Globus pallidus (tissue), 1 donor: ENCODE measurements around the gene CENPS.
"Not testable (repeated sequence)": the region's sequence is repeated elsewhere in the genome, so short reads cannot be mapped to it uniquely, and the experiment has no call there.

Experiments
- DNase-seq: peaks from one replicate; pipeline ENCODE4 v3.0.0-alpha.2; 2015; ENCODE audit warnings: low spot score

Gene CENPS

DNA sequence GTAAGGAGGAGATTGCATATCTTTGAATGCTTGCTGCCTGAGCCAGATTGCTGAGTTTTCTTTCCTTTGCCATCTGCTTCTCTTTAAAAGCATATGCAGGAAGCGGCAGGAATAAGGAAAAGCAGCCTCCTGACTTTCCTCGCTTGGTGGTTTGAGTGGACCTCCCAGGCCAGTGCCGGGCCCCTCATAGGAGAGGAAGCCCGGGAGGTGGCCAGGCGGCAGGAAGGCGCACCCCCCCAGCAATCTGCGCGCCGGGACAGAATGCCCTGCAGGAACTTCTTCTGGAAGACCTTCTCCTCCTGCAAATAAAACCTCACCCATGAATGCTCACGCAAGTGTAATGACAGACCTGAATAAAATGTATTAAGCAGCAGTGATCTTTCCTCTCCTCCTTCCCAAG lies 21.1 kb downstream of the CENPS start:
- no peak for DNase-seq

DNA sequence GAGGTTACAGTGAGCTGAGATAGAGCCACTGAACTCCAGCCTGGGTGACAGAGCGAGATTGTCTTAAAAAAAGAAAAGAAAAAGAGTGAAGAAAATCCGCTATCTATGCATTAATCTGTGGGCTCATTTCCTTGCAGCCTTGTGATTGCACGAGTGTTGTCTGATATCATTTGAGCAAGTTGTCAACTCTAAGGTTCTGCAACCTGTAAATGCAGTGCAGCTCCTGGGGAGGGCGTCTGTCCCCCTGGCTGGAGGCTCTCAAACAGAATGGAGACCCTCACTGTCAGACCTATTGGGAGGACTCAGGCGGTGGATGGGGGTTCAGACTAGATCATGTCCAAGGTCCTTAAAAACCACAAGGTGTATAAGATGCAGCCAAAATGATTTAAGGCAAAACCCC lies 25.8 kb downstream of the CENPS start:
- no peak for DNase-seq

DNA sequence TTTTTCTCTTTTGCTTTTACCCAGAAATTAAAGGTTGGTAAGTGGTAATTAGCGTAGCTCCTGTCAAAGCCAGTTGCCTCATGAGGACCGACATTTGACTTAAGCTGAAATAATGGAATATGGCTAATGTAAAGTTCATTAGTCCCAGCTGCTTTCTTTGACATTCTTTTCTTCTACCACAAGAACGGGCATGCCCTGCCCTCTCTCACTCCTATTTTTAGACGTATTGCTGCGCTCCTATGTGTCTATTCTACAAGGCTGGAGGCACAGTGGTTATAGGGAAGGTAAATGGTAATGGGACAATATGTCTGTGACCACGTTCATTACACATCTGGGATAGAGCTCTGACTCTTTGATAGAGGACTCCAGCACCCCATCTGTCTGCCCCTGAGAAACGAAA lies 26.4 kb downstream of the CENPS start:
- no peak for DNase-seq

DNA sequence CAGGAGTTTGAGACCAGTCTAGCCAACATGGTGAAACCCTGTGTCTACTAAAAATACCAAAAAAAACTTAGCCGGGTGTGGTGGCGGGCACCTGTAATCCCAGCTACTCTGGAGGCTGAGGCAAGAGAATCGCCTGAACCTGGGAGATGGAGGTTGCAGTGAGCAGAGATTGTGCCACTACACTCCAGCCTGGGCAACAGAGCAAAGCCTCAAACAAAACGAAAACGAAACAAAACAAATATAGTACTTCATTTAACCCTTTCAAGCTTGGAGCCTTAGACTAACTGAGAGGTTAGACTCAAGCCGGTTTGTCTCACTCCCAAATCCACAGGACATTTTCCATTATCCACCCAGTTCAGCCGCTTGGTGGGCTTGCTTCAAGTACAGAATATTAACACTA lies 27.2 kb downstream of the CENPS start:
- not testable (repeated sequence) for DNase-seq

DNA sequence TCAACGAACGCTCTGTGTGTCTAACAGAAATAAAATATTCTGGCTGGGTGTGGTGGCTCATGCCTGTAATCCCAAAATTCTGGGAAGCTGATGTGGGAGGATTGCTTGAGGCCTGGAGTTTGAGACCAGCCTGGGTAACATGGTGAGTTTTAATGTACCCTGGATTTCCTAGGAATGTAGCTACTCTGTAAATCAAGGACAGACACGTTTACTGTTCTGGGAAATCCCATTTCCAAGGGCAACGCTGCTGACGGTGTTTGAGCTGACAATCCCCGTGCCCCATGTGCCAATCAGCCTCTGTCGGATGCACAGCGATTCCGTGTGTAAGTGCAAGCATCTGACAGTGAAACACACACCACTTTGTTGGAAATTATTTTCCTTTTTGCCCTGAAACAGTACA lies 27.6 kb downstream of the CENPS start:
- DNase-seq: no peak

DNA sequence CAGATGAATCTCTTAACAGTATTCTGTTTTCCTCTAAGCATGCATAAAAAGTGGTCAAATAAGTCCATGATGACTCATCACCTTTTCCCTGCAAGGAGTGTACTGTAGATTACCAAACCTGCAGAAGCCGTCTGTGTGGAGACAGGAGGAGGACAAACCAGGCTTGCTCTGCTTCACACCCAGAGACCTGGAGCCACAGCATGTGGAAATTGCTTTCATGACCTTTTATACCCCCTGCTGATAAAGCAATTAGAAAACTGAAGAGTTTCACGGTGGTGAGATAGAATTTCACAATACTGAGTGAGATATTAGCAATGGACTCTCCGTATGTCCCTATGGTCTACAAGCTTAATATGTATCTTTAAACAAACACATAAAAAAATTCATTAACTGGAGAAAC lies 29.0 kb downstream of the CENPS start:
- DNase-seq: no peak

DNA sequence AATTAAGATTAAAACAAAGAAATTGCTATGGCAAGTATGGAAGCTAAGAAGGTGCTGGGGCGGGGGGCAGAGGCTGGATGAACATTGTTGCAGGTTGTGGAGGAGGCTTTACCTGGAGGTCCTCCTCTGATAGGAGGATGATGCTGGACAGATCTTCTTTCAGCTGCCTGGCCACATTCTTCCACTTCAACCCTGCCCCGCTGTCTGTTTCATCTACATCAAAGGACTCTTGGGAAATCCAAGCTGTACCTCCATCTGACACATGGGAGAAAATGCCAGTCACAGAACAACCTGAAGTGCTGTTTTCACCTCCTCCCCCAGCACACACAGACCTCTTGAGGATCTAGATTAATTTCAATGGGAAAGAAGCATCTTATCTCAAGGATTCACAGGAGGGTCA lies 36.8 kb downstream of the CENPS start:
- DNase-seq: no peak

DNA sequence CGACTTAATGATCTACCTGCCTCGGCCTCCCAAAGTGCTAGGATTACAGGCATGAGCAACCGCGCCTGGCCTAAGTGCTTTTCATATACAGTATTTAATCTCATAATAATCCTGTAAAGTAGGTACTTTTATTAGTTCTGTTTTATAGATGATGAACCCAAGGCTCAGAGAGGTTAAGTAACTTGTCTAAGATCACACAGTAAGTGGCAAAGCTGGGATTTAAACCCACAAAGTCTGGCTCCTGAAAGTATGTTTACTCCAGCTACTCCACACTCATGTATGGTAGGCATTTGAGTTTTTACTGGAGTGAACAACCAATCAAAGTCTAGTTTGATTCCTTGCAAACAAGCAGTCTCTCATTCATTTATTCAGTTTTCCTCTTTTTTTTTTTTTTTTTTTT lies 39.8 kb downstream of the CENPS start:
- no peak for DNase-seq

DNA sequence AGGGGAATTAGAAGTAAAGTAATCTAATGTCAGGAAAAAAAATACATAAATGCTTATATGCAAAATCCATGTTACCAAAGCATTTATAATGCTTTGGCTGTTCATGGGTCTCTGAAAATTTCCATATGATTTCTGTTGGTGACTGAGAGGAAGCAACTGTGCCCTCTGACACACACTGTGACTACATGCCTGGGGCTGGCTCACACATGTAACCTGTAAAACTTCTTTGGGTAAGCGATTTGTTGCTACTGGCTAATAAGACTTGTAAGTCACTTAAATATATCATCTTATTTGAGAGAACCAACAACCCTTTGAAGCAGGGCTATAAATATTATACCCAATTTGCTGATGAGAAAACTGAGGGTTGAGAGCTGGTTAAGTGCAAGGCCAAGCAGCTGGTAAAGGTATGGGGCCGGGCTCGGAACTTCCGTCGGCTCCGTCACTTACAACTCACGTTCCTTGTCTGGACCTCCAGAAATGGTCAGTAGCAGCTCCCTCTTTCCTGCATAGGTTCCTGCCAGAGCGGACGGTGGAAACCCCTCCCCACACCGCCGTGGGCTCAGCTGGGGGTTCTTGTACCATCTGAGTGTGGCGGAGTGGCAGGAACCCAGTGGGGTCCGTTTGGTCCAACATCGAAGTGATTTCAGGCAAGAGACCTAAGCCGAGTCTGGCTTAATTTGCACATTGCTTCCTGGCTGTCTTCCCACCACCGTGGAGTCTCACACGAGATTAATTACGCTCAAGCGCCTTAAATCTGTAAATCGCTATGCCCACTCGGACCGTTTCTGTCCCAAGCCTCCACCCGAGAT lies 41.4 kb downstream of the CENPS start:
- DNase-seq: no peak

DNA sequence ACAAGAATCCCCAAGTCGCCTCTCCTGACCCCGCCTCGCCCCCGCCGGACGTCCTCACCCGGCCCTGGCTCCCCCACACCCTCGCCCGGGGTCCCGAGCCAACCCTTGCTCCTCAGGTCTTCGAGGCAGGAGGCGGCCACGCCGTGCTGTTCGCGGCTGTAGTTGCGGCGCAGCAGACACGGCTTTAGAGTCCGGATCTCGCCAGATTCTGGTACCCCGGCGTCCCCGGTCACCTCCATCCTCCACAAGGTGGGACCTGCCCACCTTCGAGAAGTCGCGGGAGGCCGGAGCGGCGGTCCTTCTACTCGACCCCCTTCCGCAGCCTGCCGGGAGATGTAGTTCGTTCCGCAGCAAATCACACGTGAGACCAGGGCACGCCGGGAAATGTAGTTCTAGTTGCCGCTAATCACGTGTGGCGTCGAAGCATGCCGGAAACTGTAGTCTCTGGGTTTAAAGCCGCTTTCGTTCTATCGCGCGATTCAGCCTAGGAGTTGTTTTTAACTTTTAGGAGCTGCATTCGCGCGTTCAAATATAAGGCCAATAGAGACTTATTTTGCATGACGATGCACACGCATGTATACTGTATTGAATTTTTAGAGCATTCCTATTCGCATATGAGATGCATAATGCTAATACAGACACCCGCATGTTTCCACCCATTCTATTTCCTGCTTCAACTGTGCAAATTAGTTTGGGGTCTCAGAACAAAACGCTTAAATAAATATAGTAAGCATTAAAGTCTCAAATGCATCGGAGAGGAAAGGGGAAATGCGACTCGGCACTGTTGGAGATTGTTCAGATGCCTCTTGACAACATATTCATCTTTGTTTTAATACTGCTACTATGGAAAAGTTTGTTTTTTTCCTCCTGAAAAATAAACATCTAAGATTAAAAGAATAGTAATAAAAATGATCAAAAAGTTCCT lies 42.2 kb downstream of the CENPS start, which contains the start of gene DFFA:
DFFA (minus strand) TSS at position 310 of the 925 bp plus-strand sequence; CDS start at position 239, 71 bp downstream.
- peak; percentile 94 for DNase-seq

DNA sequence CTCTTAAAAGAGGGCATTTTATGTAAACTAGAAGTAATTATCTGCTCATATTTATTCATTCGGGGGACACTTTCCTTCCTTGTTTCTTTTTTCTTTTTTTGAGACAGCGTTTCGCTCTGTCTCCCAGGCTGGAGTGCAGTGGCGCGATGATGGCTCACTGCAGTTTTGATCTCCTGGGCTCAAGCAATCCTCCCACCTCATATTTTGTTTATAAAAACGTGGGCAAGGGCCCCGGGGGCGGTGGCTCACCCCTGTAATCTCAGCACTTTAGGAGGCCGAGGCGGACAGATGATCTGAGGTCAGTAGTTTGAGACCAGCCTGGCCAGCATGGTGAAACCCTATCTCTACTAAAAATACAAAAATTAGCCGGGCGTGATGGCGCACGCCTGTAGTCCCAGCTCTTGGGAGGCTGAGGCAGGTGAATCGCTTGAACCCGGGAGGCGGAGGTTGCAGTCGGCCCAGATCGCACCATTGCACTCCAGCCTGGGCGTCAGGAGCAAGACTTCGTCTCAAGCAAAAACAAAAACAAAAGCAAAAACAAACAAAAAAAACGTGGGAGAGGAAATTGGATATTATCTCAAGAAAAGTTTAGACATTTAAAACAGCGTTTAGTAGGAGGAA lies 43.0 kb downstream of the CENPS start:
- no peak for DNase-seq

DNA sequence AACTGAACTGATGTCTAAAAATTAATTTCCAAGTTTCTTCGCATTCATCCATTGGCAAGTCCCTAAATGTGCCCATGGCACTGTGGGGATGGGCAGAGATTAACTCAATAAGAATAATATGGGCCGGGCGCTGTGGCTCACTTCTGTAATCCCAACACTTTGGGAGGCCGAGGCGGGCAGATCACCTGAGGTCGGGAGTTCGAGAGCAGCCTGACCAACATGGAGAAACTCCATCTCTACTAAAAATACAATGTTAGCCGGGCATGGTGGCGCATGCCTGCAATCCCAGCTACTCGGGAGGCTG lies 44.0 kb downstream of the CENPS start:
- DNase-seq: not testable (repeated sequence)

DNA sequence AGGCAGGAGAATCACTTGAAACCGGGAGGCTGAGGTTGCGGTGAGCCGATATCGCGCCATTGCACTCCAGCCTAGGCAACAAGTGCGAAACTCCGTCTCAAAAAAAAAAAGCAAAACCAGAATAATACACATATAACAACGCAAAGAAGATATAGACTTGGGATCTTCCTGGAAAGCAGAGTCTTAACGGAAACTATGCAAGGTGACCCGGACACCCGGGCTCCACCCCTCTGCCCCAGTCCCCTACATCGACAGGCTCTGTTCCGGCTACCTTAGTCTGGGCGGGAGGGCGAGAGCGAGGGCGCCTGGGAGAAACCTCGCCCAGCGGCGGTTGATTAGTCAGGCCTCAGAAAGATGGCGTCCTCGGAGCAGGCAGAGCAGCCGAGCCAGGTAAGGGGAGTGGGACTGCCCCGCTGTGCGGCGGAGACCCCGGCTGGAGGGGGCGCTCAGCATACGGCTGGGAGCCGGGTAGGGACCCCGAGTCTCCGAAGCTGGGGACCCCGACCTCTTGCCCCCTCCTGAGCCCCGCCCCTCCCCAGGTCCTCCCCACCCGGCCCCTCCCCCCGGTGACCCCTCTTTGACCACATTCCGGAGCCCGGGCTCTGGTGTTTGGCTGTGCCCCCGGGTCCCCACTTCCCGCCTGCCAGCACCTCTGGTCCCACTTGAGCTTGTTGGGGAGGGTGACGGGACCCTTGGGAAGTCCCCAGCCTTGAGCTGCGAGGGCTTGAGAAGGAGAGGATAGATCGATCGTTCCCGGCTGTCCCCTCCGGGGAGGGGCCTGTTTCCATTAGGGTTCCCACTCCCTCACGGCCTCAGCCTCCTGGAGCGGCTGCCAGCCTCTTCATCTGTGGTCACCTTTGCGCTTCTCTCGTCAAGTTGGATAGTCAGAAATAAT lies 44.6 kb downstream of the CENPS start, which contains the start of gene PEX14:
PEX14 (plus strand) TSS at position 338 of the 895 bp plus-strand sequence; CDS start at position 355, 17 bp downstream.
- DNase-seq: peak; percentile 80

DNA sequence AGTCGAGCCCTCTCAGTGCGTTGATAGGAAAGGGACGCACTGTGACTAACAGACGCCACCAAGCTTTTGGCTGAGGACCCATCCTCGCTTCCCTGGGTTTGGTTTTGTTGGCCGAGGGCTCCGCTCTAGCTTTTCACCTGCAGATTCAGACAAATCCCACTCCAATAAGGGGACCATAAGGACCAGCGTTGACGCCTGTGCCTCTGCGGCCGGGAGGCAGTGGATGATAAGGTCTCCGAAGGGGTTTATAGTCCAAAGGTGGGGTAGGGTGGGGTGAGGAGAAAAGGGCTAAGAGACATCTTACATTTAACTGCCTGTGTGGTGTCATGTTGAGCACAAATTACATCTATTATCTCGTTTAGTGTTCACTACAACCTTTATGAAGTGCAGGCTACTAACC lies 45.3 kb downstream of the CENPS start:
- no peak for DNase-seq

DNA sequence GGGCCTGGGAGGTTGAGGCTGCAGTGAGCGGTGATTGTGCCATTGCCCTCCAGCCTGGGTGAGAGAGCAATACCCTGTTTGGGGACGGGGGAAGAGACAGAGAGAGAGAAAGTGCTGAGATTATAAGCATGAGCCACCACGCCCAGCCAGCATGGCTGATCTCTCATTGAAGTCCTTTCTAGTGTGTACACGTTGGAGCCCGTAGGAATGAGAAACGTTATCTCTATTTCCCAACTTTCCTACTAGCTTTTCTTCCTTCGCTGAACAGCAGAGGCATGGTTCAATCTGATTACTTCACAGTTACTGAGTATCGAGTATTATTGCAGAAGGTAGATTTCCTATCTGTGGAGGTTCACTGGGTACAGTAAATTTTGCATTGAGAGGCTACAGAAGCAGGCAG lies 49.1 kb downstream of the CENPS start:
- DNase-seq: no peak

DNA sequence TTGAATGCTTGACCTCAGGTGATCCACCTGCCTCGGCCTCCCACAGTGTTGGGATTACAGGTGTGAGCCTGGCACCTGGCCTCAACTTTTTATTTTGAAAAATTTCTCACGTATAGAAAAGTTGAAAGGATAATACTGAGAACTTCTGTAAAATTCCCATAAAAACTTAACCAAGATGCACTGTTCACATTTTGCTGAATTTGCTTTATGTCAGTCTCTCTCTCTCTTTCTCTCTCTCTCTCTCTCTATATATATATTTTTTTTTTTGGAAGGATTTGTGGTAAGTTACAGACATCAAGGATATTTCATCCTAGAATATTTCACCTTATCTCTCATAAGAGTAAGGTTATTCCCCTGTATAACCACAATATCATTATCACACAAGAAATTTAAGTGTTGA lies 50.4 kb downstream of the CENPS start:
- no peak for DNase-seq

DNA sequence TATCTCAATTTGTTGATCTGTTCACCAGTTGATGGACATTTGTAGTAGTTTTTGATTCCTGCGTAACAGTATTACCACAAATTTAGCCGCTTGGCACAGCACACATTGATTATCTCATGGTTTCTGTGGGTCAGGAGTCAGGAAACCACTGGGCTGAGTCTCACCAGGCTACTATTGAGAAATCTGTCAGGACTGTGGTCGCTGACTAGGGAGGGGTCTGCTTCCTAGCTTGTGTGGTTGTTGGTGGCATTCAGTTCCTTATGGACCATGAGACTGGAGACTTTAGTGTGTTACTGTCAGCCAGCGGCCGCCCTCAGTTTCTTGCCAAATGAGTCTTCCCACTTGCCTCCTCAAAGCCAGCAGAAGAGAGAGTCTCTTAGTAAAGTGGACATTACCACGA lies 54.3 kb downstream of the CENPS start:
- no peak for DNase-seq

DNA sequence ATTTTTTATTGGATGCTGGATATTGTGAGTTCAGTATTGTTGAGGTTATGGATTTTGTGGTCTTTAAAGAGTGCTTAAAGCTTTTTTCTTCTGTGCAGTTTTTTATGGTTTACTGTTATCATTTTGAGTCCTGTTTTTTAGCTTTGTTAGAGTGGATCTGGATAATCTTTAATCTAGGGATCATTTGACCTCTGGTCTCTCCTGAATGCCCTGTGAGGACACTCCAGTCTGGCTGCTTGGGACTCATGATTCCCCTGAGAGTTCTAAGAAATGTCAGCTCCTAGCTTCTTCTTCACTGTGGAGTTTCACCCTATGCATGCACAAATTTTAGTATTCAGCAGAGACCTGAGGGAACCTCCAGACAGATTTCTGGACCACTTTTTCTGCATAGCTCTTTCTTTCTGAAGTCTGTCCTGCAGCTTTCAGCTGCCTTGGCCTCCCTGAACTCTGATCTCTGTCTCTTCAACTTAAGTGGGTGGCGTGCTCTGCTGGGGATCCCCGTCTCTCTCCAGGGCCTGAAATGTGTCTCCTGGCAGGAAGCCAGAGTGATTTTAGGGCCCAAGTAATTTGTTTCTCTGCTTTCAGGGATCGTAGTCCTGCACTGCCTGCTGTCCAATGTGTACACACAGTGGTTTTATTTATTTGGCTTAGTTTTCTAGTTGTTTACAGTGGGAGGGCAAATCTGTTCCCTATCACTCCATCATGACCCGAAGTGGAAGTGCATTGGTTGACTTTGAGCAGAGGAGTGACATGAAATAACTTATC lies 59.2 kb downstream of the CENPS start:
- no peak for DNase-seq

DNA sequence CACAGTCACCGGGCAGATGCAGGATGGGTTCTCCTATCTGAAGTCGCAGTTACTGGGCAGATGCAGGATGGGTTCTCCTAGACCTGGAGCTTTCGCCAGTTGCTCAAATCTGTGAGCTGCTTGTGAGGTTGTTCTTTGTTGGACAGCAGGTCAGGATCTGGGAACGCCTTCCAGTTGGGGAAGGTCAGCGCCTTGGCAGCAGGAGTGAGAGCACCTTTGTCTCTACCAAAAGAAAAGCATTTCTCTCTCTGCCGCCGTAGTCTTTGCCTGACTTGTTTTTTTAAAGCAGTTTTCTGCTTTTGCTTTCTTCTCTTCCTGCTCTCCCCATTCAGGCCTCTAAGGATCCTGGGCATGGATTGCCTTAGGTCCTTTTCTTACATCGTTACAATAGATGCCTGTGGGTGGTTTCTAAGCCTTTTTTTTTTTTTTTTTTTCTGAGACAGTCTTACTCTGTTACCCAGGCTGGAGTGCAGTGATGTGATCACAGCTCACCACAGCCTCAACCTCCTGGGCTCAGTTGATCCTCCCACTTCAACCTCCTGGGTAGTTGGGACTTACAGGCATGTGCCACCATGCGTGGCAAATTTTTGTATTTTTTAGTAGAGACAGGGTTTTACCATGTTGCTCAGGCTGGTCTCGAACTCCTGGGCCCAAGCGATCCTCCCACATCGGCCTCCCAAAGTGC lies 60.2 kb downstream of the CENPS start:
- DNase-seq: no peak
